HEK293 (cell line): ENCODE measurements around the gene BORCS5.

Source experiments
- CTCF ChIP-seq: fragments of 450-650 bp; formaldehyde crosslinking; IDR thresholded peaks from 2 replicates; pipeline ENCODE4 v1.5.1; 2016; ENCODE audit warnings: missing biosample characterization, missing genetic modification characterization
- GLI4 ChIP-seq: fragments of 450-650 bp; formaldehyde crosslinking; IDR thresholded peaks from 2 replicates; pipeline ENCODE4 v1.5.1; 2016; ENCODE audit warnings: missing biosample characterization, missing genetic modification characterization
- MYNN ChIP-seq: fragments of 450-650 bp; formaldehyde crosslinking; IDR thresholded peaks from 2 replicates; pipeline ENCODE4 v1.5.1; 2016; ENCODE audit warnings: missing biosample characterization, missing genetic modification characterization, borderline replicate concordance
- REST ChIP-seq: fragments of 450-650 bp; formaldehyde crosslinking; IDR thresholded peaks from 2 replicates; pipeline ENCODE4 v1.5.1; 2016; ENCODE audit warnings: missing biosample characterization, missing genetic modification characterization
- TRIM28 ChIP-seq: IDR thresholded peaks from 2 replicates; pipeline ENCODE4 v1.6.1; 2011; ENCODE audit warnings: low read length, control low read depth, borderline replicate concordance
- ZBTB11 ChIP-seq: fragments of 450-650 bp; formaldehyde crosslinking; conservative IDR thresholded peaks from 2 replicates; pipeline ENCODE4 v1.5.1; 2016; ENCODE audit warnings: low read depth, missing biosample characterization, missing genetic modification characterization
- ZEB2 ChIP-seq: fragments of 450-650 bp; formaldehyde crosslinking; IDR thresholded peaks from 2 replicates; pipeline ENCODE4 v1.5.1; 2016; ENCODE audit warnings: missing biosample characterization, missing genetic modification characterization
- ZNF184 ChIP-seq: fragments of 450-650 bp; IDR thresholded peaks from 2 replicates; pipeline ENCODE4 v1.5.1; 2018; ENCODE audit warnings: missing biosample characterization, mild to moderate bottlenecking, missing genetic modification characterization
- ZNF221 ChIP-seq: fragments of 450-650 bp; formaldehyde crosslinking; IDR thresholded peaks from 2 replicates; pipeline ENCODE4 v1.5.1; 2017; ENCODE audit warnings: missing biosample characterization, missing genetic modification characterization, borderline replicate concordance
- ZNF37A ChIP-seq: fragments of 450-650 bp; IDR thresholded peaks from 2 replicates; pipeline ENCODE4 v1.5.1; 2018; ENCODE audit warnings: missing biosample characterization, missing genetic modification characterization
- ZNF558 ChIP-seq: fragments of 450-650 bp; formaldehyde crosslinking; IDR thresholded peaks from 2 replicates; pipeline ENCODE4 v1.5.1; 2016; ENCODE audit warnings: missing biosample characterization, missing genetic modification characterization

- TF ChIP-seq TRIM28: no peak
- TF ChIP-seq REST (tag by site-specific recombination): no peak
- peak; percentile 70 for TF ChIP-seq CTCF (tag by site-specific recombination)
- peak; percentile 94 for TF ChIP-seq ZEB2 (tag by site-specific recombination)
- peak; percentile 96 for TF ChIP-seq ZBTB11
- no peak for TF ChIP-seq ZNF221
- no peak for TF ChIP-seq MYNN (tag by site-specific recombination)
- TF ChIP-seq ZNF37A: no peak
- TF ChIP-seq GLI4 (tag by site-specific recombination): 0 out of 2 replicates have a peak, but pooled peaks have one; percentile 50
- no peak; the same call in 1 of the 2 replicates for TF ChIP-seq ZNF184
- TF ChIP-seq ZNF558 (tag by site-specific recombination): no peak
Measured at GRCh38 chr12:12349711-12350665, 6.9 kb upstream of the BORCS5 start, which contains the start of gene MANSC1.
